Breast epithelium (tissue), 3 donors: ENCODE measurements around the gene GFOD2.

Experiments used
- POLR2AphosphoS5 ChIP-seq, 3 donors: sonication (generic); formaldehyde crosslinking; IDR thresholded peaks; one replicate each; pipeline ENCODE4 v1.6.1; 2017; ENCODE audit warnings: antibody characterized with exemption in 3 of 3
- TF ChIP-seq, protein P1 (sequence below), 3 donors: fragments of 450-650 bp; IDR thresholded peaks; one replicate each; pipeline ENCODE4 v1.5.1; 2016 to 2017; ENCODE audit warnings: antibody characterized with exemption in 3 of 3, mild to moderate bottlenecking in 3 of 3, moderate library complexity in 3 of 3

DNA sequence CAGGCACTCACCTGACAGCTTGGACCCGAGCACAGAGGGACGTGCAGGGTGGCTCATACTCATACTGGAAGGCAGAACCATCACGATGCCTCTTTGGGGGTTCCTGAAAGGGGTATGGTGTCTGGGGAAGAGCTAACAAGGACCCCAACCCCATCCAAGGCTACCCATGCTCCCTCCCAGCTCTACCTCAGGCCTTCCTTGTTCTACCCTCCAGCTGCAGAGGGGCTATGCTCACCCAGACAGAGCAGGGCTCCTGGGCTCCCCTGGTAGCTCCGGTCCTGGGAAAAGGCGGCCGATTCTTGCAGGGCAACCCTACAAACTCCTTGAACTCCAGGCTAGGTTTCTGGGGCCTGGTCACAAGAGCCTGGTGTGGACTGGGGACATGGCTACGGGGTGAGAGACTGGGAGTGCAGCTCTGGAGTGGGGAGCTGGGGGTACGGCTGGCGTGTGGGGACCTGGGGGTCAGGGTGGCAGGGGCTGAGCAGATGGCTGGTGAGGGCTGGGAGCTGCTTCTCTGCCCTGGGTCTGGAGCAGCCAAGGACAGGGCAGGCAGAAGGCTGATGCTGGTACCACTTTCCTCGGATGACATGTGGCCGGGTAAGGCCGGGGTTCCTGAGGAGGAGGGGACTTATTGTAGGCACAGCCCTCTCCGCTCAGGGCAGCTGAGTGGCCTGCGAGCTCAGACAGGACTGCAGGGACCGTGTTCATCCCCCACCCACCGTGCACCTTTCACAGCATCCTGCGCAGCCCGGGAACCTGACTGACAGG, 61.2 kb downstream of the GFOD2 start:
- TF ChIP-seq, protein P1, sequence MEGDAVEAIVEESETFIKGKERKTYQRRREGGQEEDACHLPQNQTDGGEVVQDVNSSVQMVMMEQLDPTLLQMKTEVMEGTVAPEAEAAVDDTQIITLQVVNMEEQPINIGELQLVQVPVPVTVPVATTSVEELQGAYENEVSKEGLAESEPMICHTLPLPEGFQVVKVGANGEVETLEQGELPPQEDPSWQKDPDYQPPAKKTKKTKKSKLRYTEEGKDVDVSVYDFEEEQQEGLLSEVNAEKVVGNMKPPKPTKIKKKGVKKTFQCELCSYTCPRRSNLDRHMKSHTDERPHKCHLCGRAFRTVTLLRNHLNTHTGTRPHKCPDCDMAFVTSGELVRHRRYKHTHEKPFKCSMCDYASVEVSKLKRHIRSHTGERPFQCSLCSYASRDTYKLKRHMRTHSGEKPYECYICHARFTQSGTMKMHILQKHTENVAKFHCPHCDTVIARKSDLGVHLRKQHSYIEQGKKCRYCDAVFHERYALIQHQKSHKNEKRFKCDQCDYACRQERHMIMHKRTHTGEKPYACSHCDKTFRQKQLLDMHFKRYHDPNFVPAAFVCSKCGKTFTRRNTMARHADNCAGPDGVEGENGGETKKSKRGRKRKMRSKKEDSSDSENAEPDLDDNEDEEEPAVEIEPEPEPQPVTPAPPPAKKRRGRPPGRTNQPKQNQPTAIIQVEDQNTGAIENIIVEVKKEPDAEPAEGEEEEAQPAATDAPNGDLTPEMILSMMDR (IDR thresholded peaks at IDR 0.05): no peak
- TF ChIP-seq POLR2AphosphoS5 (IDR thresholded peaks at IDR 0.05): no peak
